Measurements from ENCODE around the gene ZDHHC14.

The ZDHHC14 gene

DNA sequence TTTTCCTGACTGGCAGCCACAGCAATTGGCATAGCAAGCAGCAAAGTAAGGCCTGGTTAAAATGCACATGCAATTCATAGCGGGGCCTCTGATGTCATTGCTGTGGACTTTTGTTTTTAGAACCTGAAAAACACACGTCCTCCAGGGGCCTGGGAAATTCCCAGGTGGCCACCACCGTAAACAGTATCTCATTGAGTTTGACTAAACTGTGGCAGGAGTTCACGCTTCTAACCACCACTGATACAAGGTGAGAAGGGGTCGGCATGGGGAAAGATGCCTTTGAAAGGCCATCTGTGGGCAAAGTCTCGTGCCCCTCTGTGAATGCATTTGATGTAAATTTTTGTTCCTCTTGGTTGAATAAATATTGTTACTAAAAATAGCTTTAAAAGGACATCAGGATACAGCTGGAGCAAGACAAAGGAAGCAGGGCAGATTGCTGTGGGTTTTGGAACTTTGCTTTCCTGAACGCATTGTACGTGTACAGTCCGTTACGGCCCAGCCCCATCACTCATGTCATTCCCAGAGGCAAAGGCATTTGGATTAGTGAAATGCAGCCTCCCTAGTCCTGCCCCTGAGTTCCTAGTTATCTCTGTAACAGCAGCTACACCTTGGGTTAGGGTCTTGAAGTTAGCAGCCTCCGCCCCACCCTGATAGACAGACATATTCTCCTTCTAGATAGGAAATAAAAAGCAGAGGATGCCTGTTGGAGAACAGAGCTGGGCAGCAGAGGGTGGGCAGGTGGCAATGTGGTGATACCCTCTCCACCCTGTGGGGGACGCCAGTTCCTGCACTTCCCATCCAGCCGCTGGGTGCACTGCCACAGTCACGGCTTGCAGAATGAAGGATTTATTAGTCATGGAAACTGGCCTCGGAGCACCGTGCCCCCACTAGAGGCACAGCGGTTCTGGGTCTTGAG is 80.3 kb downstream of the ZDHHC14 start:
- no peak for TF ChIP-seq CREB1 (IDR thresholded peaks at IDR 0.05; ENCODE audit: low read depth)
- TF ChIP-seq CEBPB (IDR thresholded peaks at IDR 0.05): no peak
- no peak for TF ChIP-seq RAD21 (IDR thresholded peaks at IDR 0.05; ENCODE audit: low read depth)
- TF ChIP-seq TAF1 (IDR thresholded peaks at IDR 0.05; ENCODE audit: low read depth): no peak
- TF ChIP-seq, protein P1, sequence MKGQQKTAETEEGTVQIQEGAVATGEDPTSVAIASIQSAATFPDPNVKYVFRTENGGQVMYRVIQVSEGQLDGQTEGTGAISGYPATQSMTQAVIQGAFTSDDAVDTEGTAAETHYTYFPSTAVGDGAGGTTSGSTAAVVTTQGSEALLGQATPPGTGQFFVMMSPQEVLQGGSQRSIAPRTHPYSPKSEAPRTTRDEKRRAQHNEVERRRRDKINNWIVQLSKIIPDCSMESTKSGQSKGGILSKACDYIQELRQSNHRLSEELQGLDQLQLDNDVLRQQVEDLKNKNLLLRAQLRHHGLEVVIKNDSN (IDR thresholded peaks at IDR 0.05): no peak
- no peak for TF ChIP-seq TCF12 (IDR thresholded peaks at IDR 0.05; ENCODE audit: low read depth)
- no peak for TF ChIP-seq TEAD4 (IDR thresholded peaks at IDR 0.05)
- TF ChIP-seq FOXM1 (IDR thresholded peaks at IDR 0.05; ENCODE audit: borderline replicate concordance, low read depth): no peak
- no peak for TF ChIP-seq NFIC (IDR thresholded peaks at IDR 0.05)
- no peak for TF ChIP-seq YY1 (IDR thresholded peaks at IDR 0.05; ENCODE audit: low read depth)
- no peak for TF ChIP-seq EP300 (IDR thresholded peaks at IDR 0.05; ENCODE audit: borderline replicate concordance)
- no peak for TF ChIP-seq EGR1 (IDR thresholded peaks at IDR 0.05)
- no peak for TF ChIP-seq ZBTB7A (IDR thresholded peaks at IDR 0.05; ENCODE audit: low read depth)
- TF ChIP-seq, protein P2, sequence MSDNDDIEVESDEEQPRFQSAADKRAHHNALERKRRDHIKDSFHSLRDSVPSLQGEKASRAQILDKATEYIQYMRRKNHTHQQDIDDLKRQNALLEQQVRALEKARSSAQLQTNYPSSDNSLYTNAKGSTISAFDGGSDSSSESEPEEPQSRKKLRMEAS (IDR thresholded peaks at IDR 0.05): no peak
- TF ChIP-seq REST (IDR thresholded peaks at IDR 0.05; ENCODE audit: low read depth): no peak

GRCh38 chr6:157462956-157463742 is 82.2 kb downstream of the ZDHHC14 start:
- TF ChIP-seq YY1 (IDR thresholded peaks at IDR 0.05; ENCODE audit: low read depth) (no peak), FOXM1 (IDR thresholded peaks at IDR 0.05; ENCODE audit: borderline replicate concordance, low read depth) (no peak), NFIC (IDR thresholded peaks at IDR 0.05) (no peak), TEAD4 (IDR thresholded peaks at IDR 0.05) (no peak), RAD21 (IDR thresholded peaks at IDR 0.05; ENCODE audit: low read depth) (no peak)

DNA sequence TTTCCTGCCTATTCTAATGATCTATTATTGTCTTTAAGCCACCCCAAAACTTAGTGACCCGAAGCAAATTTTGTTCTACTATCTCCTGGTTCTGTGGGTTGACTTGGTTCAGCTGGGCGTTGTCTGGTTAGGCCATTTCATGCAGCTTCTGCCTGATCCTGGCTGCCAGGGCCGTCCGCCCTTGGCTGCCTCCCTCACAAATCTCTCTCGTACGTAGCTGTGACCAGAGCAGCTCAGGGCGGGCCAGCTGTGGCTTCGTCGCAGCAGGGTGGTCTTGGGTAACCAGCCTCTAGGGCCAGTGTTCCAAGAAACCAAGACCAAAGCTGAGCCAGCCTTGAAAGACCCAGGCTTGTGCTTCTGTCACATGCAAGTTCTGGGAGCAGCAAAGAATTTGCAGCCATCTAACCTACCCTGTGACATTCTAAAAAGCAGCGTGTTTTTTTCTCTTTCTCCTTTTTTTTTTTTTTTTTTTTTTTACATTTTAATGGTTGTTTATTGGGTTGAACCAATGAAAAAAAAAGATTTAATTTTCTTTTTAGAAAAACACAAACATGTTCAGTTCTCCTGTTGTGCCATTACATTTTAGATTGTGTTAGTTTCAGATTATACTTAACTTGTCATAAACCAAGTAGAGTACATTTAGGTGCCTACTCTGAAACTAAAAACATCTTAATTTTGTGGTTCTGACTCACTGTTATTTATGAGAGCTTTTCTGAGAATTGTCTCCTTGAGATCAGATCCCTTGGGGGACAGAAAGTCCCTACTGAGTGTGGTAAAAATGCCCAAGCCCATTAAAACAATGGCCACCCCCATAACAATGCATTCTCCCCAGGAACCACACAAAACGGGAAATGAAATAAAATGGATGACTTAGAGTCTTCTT is 83.9 kb downstream of the ZDHHC14 start:
- TF ChIP-seq TAF1 (IDR thresholded peaks at IDR 0.05; ENCODE audit: low read depth) (no peak), CEBPB (IDR thresholded peaks at IDR 0.05) (no peak), NFIC (IDR thresholded peaks at IDR 0.05) (no peak), REST (IDR thresholded peaks at IDR 0.05; ENCODE audit: low read depth) (no peak), EP300 (IDR thresholded peaks at IDR 0.05; ENCODE audit: borderline replicate concordance) (no peak), CREB1 (IDR thresholded peaks at IDR 0.05; ENCODE audit: low read depth) (no peak), FOXM1 (IDR thresholded peaks at IDR 0.05; ENCODE audit: borderline replicate concordance, low read depth) (no peak), TCF12 (IDR thresholded peaks at IDR 0.05; ENCODE audit: low read depth) (no peak), EGR1 (IDR thresholded peaks at IDR 0.05) (no peak), YY1 (IDR thresholded peaks at IDR 0.05; ENCODE audit: low read depth) (no peak), TEAD4 (IDR thresholded peaks at IDR 0.05) (no peak), ZBTB7A (IDR thresholded peaks at IDR 0.05; ENCODE audit: low read depth) (no peak)
- TF ChIP-seq, protein P1 (IDR thresholded peaks at IDR 0.05): no peak
- TF ChIP-seq, protein P2 (IDR thresholded peaks at IDR 0.05): no peak

GRCh38 chr6:157466342-157466648 is 85.3 kb downstream of the ZDHHC14 start:
- TF ChIP-seq TAF1 (IDR thresholded peaks at IDR 0.05; ENCODE audit: low read depth) (no peak), EP300 (IDR thresholded peaks at IDR 0.05; ENCODE audit: borderline replicate concordance) (no peak), TCF12 (IDR thresholded peaks at IDR 0.05; ENCODE audit: low read depth) (no peak), FOXM1 (IDR thresholded peaks at IDR 0.05; ENCODE audit: borderline replicate concordance, low read depth) (no peak), RAD21 (IDR thresholded peaks at IDR 0.05; ENCODE audit: low read depth) (no peak), EGR1 (IDR thresholded peaks at IDR 0.05) (no peak), CEBPB (IDR thresholded peaks at IDR 0.05) (no peak), YY1 (IDR thresholded peaks at IDR 0.05; ENCODE audit: low read depth) (no peak), TEAD4 (IDR thresholded peaks at IDR 0.05) (no peak), REST (IDR thresholded peaks at IDR 0.05; ENCODE audit: low read depth) (no peak), ZBTB7A (IDR thresholded peaks at IDR 0.05; ENCODE audit: low read depth) (no peak), CREB1 (IDR thresholded peaks at IDR 0.05; ENCODE audit: low read depth) (no peak), NFIC (IDR thresholded peaks at IDR 0.05) (no peak)
- TF ChIP-seq, protein P1 (IDR thresholded peaks at IDR 0.05): no peak
- TF ChIP-seq, protein P2 (IDR thresholded peaks at IDR 0.05): no peak
